HS-27A (cell line): Measurements from ENCODE around the gene CHST1.

Source experiments
- DNase-seq: peaks from one replicate; pipeline ENCODE4 v3.0.0-alpha.2; 2012; ENCODE audit warnings: low read depth, missing footprints

CHST1 gene

GRCh38 chr11:45659818-45660160 lies 5.6 kb downstream of the CHST1 start:
- DNase-seq = no peak

- no peak for DNase-seq
Observed at GRCh38 chr11:45659031-45659817, 6.2 kb downstream of the CHST1 start.

GRCh38 chr11:45658292-45658991 lies 7.0 kb downstream of the CHST1 start:
- DNase-seq = no peak

DNA sequence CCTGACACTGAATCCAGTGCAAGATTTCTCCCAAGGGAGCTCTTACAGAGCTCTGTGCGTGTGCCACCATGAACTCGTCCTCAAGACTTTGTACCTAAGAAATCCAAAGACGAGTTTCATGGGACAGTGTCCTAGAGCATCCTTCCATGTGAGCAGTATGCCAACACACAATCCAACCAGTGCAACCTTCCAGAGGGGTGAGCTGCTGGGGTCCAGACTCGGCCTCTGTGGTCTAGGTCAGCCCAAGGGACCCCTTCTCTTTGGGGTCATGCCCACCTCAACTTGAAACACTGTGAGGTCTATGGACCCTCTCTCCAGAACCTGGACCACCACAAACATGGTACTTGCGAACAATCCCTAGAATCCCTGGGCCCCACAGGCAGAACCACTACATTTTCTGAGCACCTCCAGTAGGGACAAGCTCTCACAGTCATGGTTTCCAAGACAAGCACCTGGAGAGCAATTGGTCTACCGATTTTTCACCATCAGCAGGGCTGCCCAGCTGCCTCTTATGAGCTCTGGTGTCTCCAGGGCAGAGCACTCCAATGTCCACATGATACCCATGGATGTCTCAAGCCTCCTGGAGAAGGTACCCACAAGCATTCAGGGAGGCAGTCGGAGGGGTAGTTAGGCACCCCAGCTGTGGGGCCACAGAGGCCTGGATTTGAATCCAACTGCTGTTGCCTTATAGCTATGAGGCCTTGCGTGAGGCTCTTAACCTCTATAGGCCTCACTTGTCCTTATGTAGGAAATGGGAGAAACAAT lies 7.7 kb downstream of the CHST1 start:
- no peak for DNase-seq

GRCh38 chr11:45655831-45656230 lies 9.6 kb downstream of the CHST1 start:
- no peak for DNase-seq

DNA sequence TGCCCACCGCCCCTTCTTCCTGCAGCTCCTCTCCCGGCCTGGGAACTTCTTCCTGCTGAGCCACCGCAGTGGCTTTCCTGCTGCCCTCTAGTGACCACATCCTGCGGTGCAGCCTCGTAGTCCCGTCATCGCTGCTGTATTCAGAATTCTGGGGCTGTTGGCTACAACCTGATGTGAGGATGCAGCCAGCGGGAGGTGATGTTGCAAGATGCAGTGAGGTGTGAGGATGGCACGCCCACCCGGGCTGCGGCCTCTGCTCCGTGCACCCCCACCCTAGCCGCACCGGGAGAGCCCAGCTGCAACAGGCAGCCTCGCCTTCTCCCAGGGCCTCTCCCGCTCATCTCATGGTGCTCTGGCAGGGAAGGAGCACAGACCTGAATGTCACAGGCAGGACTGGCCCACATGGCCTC lies 10.1 kb downstream of the CHST1 start:
- no peak for DNase-seq

DNA sequence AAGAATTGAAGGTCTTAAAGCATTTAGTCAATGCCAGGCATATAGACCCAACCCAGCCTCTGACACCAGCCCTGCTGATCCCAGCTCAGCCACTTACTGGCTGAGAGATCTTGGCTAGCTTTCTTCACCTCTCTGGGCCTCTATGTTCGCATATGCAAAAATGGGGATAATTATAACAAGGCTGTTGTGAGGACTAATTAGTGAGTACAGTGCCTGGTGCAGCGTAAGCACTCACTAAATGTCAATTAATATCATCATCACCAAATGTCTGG lies 10.5 kb downstream of the CHST1 start:
- DNase-seq = no peak

- no peak for DNase-seq
Observed at GRCh38 chr11:45654231-45655011, 11.0 kb downstream of the CHST1 start.

GRCh38 chr11:45653277-45653676 lies 12.1 kb downstream of the CHST1 start:
- DNase-seq = no peak

- DNase-seq = no peak
Observed at GRCh38 chr11:45652781-45653180, 12.6 kb downstream of the CHST1 start.

DNA sequence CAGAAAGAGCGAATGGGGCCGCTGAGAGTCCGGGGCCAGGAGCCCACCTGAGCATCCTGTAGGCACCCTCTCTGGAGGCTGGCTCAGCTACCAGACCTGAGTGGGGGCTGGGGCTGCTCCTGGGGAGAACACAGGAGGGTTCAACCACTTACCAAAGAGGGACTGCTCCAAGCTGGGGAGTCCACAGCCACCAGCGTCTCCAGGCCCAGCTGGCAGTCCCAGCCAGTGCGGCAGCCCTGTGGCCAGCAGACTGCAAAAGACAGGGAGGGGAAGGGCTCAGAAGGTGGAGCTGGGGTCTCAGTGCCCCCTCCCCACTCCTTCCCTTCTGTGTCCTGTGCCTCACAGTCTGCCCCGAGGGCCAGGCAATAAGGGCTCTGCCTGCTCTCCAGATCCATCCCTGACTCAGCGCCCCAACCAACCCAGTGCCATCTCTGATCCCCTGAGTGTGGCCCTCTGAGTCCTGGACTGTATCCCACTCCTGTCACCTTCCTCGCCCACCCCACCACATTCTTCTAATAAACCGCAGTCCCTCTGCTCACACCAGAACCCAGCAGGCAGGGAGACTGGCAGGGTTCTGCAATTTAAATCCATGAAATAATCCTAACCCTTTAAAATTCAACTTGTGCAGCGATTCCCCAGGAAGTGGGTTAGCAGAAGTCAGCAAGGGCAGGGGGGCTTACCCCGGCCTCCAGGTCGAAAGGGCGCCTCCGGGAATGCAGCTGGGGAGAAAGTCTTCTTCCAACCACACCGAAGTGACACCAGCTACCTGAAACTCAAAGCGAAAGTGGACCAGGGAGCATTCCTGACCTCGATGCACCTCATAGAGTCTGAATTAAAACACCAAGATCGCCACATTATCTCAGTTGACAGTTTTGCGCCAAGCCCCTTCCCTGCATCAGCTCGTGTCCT lies 13.3 kb downstream of the CHST1 start:
- no peak for DNase-seq

DNA sequence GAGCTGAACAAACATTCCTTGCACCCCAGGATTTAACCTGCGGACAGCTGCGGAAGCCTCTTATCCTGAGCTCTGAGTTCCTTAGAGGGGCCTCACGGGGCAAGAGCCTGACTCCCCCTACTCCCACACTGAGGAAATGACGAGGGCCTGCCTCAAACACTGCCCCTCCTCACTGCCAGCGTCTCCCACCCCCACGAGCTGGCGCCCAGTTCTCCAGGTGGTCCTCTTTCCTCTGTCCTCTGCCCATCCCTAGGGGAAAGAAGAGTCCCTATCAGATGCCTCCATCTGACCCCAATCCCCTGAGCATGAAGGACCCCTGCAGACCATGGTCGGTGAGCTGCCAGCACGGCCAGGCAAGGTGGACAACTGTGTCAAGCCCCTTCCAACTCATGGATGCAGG lies 14.3 kb downstream of the CHST1 start:
- no peak for DNase-seq

DNA sequence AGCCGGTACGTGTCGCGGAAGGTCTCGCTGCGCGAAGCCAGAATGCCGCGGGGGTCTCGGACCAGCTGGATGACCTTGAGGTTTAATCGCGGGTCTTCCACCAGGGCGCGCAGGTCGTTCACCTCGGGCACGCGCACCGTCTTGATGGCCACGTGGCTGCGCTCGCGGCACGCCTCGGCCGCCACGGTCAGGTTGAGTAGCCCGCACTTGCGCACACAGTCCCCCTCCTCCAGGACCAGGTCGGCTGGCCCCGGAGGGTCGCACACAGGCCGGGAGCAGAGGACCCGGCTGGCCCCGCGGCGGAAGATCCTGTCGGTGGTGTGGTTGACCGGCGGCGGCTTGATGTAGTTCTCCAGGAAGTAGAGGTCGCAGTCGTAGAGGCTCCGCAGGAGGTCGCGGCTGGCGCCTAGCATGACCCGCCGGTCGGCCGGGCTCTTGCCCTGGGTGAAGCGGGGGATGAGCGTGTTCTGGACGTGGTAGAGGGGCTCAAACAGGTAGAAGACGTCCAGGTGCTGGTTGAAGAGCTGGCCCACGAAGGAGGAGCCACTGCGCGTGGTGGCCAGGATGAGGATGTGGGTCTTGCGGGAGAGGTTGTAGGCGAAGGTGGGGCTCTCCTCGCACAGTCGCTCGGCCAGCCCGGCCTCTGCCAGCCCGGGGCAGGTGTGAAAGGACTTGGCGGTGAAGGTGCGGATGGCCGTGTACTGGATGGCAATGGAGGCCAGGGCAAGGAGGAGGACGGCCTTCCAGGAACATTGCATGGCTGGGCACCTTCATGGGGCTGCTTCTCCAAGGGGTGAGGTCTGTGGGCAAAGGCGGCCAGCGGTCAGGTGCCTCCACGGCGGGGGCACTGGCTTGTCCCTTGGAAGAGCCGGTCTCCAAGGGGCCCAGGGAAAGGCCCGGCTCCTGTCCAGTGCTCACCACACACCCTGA lies 15.0 kb downstream of the CHST1 start:
- no peak for DNase-seq

GRCh38 chr11:45649544-45650165 lies 15.8 kb downstream of the CHST1 start:
- no peak for DNase-seq

DNA sequence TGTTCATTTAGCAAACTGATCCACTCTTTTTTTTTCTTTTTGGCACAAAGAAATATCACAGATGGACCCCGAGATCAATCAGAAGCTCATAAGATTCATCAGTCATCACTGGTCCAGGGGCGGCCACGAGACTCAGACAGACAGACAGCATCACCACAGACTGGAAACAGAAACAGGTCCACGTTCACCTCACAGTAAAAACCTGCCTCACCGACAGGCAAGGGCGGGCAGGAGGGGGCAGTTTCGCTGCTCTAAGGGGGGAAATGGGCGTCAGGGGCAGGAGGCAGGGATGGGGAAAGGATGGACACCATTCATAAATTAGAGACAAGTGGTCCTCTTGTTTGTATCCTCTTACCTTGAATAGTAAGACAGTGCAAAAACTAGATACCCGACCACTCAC lies 16.5 kb downstream of the CHST1 start:
- no peak for DNase-seq

DNA sequence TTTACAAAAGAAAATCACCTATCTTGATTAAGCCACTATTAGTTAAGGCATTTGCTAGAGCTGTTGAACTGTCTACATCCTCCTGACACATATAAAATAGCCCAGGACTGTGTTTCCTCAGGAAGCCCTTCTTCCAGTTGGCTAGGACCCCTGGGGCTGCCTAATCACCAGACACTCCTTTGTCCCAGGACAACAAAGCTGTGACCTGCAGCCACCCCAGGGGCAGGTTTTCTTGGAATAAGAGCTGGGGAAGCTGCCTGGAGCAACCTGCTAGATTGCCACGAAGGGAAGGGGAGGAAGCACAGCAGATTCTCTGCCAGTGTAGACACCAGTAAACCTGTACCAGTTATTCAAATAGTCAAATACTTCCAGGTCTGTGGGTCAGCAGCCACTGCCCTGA lies 17.6 kb downstream of the CHST1 start:
- DNase-seq = no peak

DNA sequence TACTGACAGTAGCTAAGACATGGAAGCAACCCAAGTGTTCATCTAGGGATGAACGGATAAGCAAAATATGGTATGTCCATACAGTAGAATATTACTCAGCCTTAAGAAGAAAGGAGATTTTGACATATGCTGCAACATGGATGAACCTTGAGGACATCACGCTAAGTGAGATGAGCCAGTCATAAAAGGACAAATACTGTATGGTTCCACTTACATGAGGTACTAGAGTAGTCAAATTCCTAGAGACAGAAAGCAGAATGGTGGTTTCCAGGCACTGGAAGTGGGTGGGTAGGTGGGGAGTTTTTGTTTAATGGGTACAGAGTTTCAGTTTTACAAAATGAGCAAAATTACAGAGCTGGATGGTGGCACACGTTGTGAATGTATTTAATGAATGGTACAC lies 18.1 kb downstream of the CHST1 start:
- DNase-seq = no peak

- no peak for DNase-seq
Observed at GRCh38 chr11:45646275-45646927, 19.0 kb downstream of the CHST1 start.
